GM21423 (cell line): ENCODE results near the gene SUGP1.

Source experiments
- ATAC-seq: cut with Tn5 transposase; IDR thresholded peaks from one replicate; pipeline ENCODE4 v1.9.1; 2021; ENCODE audit warnings: mild to moderate bottlenecking, moderate library complexity; ENCODE audit not compliant: unreplicated experiment

Gene SUGP1

DNA sequence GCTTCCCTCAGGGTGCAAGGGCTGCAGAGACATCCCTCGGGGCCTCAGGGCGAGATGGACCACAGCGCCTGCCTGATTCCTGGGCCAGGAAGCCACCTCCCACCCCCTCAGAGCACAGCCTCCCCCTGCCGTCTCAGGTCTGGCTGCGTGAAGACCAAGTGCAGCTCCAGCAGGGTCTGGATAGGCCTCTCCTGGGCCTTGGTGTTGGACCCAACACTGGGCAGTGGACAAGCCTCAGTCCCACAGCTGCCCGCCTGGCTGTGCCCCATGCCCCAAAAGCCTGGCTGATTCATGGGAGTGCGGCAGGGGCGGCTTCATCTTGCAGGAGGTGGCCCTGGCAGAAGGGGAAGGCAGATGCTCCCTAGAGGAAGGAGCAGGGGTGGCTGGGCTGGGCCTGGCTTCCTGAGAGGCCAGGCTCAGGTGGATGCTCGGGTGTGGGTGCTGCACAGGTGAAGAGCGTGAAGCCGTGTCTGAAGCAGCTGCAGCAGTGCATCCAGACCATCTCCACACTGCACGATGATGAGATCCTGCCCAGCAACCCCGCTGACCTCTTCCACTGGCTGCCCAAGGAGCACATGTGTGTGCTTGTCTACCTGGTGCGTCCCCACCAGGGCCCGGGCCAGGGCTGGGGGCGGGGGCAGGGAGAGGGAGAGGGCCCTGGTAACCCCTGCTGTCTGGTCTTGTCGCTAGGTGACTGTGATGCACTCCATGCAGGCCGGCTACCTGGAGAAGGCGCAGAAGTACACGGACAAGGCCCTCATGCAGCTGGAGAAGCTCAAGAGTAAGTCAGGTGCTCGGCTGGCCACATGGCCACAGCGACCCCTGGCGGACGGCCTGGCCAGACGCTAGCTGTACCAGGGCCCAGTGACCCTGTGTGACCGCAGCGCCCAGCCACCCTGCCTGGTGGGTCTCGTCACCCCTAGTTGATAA lies 22.0 kb upstream of the SUGP1 start:
- ATAC-seq = no peak

DNA sequence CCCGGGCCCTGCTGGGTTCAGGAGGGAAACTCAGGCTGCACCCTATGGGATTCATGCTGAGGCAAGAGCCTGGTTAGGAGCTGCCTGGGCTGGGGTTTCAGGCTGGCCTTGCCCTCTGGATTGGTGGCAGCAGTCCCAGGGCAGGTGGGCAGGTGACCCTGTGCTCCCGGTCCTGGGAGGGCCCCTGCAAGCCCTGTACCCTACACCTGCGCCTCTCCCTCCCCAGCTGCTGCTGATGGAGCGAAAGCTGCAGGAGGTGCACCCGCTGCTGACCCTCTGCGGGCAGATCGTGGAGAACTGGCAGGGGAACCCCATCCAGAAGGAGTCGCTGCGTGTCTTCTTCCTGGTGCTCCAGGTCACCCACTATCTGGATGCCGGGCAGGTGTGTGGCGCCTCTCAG lies 20.7 kb upstream of the SUGP1 start:
- no peak for ATAC-seq

DNA sequence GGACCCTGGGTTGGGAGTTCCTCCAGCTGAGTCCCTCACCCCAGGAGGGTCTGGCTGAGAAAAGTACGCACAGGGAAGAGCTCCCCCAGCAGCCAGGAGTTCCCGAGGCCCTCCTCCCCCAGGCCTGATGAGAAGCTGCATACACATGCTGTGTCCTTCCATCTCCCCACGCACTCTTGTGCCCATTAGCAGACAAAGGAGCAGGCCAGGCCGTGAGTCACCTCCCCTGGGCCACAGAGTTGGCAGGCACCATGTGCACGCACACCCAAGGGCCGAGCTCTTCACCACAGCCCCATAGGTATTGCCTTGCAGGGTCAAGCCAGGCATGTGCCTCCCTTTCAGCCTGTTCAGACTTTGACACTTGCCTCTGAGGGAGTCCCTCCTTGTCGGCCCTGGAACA lies 17.8 kb upstream of the SUGP1 start:
- no peak for ATAC-seq

DNA sequence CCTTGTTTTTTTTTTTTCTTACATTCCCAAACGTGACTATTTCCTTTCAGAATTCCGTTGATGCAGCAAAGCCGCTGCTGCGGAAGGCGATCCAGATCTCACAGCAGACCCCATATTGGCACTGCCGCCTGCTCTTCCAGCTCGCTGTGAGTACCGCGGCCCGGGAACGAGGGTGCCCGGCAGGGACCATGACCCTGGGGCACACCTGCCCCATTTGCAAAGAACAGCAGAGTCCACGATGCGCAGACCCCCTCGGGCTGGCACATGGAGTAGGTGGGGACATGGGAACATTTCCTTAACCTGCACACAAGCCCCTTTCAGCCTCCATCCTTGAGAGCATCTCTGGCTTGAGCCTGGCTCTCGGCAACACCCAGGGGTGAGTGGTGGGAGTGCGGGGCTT lies 16.8 kb upstream of the SUGP1 start:
- ATAC-seq = no peak

DNA sequence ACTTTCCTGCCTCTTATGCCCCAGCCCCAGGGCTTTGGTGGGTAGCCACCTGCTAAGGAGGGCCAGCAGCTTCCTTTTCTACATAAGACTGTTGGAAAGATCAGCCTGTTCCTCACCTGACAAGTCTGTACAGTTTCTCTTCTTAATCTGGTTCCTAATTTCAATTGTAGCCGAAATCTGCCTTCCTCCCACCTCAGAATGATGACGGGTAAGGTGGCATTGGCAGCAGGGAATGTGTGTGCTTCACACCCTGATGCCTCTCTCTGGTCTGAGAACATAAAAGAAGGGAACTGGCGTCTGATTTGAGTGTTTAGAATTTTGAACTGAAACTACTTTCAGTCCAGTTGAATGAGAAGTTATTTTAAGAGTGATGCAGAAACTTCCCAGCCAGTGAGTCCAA lies 16.3 kb upstream of the SUGP1 start:
- ATAC-seq = no peak

DNA sequence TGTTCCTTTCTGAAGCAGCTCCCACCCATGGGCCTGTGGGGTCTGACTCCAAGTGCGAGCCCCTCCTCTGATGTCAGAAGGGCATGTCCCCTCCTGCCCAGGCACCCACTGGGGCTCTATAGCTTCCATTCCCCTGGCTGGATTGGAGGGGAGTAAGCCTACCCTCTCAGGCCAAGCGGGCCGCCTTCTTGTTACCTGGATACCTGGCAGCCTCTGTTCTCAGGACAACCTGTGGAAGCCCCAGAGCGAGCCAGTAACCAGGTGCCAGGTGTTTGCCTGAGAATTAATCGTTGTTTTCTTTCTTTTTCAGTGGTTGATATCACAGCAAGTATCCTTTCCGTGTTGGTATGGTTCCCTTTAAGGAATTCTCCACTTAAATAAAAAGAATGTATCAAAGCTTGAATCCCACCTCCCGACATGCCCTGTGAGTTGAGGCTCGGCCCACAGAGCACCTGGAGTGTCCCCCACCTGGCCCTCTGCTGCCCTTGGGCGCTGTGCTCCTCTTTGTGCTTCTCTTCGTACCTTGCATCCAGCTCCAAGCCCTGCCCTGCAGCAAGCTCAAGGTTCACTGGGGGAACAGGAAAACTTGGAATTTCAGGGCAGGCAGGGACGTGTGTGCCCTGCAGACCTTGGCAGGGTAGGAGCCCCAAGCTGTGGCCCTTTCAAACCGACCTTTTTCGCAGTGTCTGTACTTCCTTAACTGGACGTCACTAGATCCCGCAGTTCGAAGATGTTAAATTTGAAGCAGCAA lies 15.3 kb upstream of the SUGP1 start:
- no peak for ATAC-seq

DNA sequence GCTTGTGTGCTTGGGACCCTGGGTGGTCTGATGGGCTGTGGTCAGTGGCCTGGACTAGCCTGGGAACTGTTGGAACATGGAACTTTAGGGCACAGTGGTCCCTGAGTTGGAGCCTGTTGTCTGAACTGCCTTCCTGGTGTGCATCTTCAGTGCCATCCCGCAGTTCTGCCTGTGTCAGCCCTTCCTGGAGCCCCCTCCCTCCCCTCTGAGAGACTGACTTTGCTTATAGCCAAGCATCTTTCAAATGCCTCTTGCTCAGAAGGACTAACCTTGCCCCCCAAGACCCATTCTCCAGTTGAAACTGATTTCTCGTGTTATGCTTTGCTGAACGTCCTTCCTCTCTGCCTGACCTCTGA lies 14.7 kb upstream of the SUGP1 start:
- no peak for ATAC-seq

DNA sequence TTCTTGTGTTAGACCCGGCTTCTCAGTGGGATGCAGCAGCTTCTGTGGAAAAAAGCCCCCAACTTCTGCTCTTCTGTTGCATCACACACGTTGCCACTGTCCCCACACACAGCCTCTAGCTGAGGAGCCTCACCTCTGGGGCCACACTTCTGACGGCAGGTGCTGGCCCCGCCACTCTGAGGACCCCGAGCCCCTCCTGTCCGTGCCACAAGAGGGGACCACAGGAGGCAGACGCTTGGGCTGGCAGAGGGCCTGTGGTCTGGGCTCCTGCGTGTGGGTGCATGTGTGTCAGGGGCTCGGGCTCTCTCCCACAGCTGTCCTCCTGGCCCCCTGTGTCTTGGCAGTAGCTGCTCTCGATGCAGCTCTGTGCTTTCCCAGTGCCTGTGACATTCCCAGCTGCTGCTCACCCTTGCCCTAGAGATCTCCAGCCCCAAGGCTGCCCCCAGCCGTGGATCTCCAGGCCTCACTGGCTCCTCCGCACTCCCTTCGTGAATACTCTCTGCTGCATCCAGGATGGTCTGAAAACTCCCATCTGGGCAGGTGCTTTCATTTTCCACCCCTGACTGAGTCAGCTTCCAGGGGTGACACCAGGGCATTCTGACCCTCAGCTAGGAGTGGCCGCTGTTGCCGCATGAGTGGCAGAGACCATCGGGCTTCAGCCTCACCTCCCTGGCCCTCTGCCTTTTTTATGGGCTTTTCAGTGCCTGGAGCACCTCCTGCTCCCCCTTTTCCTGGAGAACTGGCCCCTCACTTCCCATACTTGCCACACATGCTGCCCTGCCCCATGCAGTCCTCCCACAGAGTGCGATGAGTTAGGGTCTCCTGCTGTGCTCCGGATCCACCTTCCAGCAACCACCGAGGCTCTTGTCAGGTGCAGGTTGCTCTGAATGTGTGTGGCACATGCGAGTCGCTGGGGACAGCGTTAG lies 14.0 kb upstream of the SUGP1 start:
- ATAC-seq = no peak

DNA sequence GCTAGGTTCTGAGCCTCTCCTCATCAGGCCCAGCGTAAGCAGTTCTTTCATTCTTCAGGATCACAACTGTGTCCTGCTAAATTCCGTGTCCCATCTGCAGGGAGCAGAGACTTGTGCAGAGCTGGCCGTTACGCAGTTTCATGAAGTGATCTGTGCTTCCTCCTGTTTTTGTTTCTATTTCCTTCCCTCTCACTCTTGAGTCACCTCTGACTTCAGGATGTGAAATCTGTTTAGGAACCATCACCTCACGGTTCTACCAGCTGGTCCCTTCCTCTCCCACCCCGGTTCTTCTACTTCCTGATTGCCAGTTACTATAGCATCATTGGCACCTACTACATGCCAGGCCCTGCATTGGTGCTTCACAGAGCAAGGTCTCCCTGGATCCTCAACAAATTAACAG lies 8.8 kb upstream of the SUGP1 start:
- no peak for ATAC-seq

DNA sequence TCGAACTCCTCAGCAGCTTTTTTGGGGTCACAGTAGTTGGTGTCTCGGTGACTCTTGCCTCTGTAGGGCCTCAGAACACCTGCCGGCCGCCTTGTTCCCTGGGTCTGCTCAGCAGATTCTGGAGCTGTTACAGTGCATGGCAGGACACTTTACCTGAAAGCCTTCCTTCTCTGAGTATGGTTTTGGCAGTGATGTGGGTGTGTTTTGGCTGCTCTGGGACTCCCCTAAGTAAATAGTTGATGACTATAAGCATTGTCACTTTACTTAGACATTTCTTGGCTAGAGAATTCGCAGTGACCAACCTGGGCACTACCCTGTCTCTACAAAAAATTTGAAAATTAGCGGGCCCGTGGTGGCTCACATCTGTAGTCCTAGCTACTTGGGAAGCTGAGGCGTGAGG lies 7.4 kb upstream of the SUGP1 start:
- ATAC-seq = no peak

DNA sequence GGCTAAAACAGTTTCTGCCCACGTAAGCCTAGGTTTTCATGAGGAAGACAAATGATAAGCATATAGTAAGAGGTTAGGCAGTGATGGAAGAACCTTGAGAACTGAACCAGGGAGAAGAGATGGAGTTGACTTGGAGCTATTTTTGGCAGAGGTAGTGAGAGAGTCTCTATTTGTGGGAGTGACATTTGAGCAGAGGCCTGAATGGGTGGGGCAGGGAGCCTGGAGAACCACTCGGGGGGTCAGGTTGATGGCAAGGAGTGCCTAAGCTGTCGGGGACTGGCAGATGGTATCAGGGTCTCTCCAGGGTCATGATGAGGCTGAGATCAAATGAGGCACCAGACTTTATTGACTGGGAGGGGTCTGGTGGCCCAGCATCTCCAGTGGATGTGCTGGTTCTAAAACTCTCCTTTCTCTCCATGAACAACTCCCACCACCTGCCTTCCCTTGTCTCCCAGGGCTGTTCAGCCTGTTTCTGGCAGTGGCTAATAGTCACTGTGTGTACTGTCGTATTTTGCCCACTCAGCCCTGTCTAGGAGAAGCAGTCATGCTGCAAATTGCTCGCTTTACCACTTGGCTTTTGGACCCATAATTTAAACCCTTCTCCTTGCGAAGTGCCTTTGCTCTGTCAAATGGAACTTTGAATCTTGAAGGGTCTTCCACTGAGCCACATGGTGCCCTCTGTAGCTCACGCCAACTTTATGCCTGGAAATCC lies 3.9 kb upstream of the SUGP1 start:
- no peak for ATAC-seq

DNA sequence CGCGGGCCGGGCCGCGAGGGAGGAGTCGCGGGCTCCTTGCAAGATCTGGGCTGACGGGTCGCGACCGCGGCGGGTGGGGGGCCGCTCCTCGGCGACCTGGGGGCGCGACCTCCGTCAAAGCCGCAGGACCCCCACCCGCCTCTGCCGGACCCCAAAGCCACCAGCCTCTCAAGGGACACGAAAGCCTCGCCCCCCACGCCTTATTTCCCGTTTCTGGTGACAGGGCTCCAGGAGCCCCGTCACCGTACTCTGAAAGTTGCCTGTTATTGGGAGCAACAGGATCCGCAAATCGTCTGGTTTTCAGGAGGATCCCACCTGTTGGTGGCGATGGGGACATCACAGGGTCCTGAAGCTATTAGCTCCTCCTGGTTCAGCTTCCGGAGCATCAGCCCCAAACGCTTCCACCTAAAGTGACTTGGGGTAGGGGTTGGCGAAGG lies 850 bp upstream of the SUGP1 start:
- ATAC-seq = no peak

DNA sequence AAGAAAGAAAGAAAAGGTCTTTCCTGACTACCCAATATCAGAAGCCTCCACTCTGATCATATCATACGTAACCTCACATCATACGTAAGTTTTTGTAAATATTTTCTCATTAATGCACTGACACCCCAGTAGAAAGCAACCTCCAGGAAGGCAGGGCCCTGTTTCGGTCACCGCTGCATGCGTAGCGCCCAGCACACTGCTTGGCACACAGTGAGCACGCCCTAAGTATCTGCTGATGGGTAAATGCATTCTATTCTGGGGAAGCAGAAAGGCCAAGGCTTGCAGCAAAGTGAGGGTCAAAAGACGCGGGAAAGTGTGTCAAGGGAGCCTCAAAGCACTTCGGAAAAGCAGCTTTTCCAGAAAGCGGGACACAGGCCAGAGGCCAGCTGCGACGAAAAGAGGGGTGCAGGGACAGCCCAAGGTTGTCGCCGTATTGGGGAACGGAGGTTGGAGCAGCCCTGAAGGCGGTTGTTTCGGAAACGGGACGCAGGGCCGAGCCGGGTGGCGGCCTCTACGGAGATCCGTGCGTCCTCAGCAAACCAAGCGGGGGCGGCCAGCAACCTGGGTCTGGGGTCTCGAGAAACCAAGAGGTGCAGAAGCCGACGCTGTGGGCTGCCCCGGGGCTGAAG lies 463 bp downstream of the SUGP1 start:
- ATAC-seq = no peak

DNA sequence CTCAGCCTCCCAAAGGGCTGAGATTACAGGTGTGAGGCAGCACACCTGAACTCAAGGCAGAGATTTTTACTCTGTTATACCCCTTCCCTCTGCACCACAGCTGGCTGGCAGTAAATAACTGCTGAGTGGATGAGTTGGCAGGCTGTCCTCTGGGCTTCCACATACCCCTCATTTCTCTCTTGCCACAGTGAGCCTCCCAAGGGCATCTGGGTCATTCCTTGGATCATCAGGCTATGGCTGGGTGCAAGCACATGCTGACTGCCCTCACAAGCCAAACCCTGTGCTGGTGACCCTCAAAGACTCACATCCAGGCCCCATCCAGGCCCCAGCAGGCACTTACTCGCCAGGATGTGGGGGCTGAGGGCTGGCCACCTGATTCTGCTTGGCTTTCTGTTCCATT lies 4.2 kb downstream of the SUGP1 start:
- no peak for ATAC-seq

DNA sequence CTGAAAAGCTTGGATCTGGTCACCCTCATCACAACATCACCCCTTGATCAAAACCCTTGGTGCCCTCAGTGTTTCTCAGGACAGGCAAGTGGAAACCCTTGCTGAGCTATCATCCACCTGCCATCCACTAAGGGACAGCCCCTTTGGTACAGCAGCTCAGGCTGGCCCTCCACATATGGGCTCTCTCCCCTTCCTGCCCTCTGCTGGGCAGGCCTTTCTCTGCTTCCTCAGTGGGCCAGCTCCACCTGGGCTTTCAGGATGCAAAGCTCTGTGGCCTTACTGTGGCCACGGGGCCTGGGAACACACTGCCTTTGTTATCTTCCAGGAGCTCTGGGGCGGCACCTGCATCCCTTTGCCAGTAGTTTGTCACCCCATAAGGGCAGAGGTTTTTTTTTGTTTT lies 4.9 kb downstream of the SUGP1 start:
- ATAC-seq = no peak

DNA sequence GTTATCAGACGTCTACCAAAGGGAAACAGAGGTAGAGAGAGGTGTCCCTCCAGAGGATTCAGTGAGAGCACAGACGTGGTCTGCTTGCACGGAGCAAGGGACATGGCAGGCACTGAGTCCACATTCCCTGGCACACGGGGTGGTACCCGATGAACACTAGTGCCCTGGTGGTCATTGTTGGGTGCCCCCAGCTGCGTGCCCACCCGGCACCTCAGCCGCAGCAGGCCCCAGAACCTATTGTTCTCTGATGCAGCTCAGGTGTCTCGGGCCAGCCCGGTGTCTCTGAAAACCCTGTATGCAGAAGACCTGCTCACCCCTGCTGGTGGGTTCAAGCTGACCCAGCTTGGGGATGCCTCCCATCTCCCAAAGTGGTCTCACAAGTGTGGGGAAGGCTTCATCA lies 11.9 kb downstream of the SUGP1 start:
- no peak for ATAC-seq

DNA sequence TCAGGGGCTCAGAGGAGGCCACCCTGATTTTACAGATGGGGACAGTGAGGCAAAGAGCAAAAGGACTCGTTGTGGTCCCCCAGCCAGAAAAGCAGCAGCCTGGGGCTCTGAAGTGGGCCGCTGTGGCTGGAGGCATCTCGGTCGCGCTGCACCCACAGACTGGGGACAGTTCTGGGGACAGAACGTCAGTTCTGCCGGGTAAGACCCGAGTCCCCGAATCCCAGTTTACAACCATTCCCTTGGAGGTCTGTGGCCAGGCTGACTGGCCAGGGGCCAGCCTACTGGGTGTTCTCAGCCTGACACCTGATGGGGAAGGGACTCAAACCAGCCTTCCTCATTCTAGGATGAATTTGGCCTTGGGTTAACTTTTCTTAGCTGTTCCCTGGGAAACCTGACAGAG lies 14.1 kb downstream of the SUGP1 start:
- ATAC-seq = no peak

DNA sequence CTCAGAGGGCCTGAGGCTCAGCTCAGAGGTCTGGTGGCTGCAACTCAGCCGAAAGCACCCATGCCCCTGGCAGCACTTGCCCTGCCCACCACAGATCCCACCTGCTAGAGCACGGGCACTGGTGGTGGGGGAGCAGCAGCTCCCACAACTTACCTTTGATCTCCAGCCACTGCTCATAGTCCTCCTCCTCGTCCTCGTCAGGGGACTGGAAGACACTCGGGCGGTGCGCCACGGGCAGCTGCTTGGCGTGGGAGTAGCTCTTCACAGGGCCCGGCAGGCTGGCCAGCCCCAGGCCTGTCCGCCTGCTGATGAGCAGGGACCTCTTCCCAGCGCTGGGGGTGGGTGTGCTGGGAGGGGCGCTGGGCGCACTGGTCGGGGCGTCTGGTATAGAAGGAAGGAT lies 14.6 kb downstream of the SUGP1 start:
- ATAC-seq = no peak

DNA sequence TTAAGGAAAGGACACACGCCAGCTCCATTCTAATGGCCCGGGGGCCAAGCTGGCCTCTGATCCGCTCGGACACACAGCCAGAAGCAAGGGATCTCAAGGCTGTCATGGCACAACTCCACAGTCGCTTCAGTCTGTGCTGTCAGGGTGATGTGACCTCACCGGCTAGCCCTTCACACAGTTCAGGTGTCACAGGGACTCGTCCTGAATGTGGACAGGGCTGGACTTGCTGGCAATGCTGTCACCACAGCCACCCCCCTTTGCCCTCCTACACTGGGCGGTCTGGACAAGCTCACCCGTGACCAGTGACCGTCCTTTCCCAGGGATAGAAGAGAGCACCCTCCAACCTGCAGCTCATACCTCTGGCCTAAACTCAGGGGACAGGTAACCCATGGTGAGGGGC lies 15.2 kb downstream of the SUGP1 start:
- ATAC-seq = no peak
